ENCODE results near the gene PI4K2A.
A peak's percentile ranks its signal among the peaks of the same experiment; 100 is the strongest.

PI4K2A gene

GRCh38 chr10:97707134-97707861 is 66.8 kb downstream of the PI4K2A start:
- no peak for DNase-seq

- no peak for DNase-seq
Measured at GRCh38 chr10:97708167-97708566, 67.7 kb downstream of the PI4K2A start.

- DNase-seq: peak; percentile 30 to 37
Measured at GRCh38 chr10:97708976-97709946, 68.8 kb downstream of the PI4K2A start.

- no peak for DNase-seq
Measured at GRCh38 chr10:97711640-97712572, 71.4 kb downstream of the PI4K2A start.

GRCh38 chr10:97713339-97713825 is 72.9 kb downstream of the PI4K2A start, which contains the start of gene MARVELD1:
Gene MARVELD1, plus strand, starts transcription at chr10:97713730. Its CDS starts 147 bp downstream, at chr10:97713877.
- DNase-seq: no peak

- DNase-seq: peak; percentile 58 to 59
Measured at GRCh38 chr10:97713826-97714400, 73.4 kb downstream of the PI4K2A start.

GRCh38 chr10:97714401-97715258 is 74.2 kb downstream of the PI4K2A start:
- DNase-seq: peak in 1 of 2 donors; percentile 20

- DNase-seq: no peak
Measured at GRCh38 chr10:97715259-97715874, 74.9 kb downstream of the PI4K2A start.

- DNase-seq: no peak
Measured at GRCh38 chr10:97717627-97718026, 77.2 kb downstream of the PI4K2A start.

GRCh38 chr10:97718178-97718577 is 77.7 kb downstream of the PI4K2A start:
- DNase-seq: no peak

GRCh38 chr10:97718659-97719142 is 78.2 kb downstream of the PI4K2A start:
- DNase-seq: no peak

- no peak for DNase-seq
Measured at GRCh38 chr10:97719602-97720001, 79.1 kb downstream of the PI4K2A start.

- DNase-seq: no peak
Measured at GRCh38 chr10:97721871-97722780, 81.7 kb downstream of the PI4K2A start.

- DNase-seq: no peak
Measured at GRCh38 chr10:97723001-97723400, 82.5 kb downstream of the PI4K2A start.

GRCh38 chr10:97724341-97724941 is 84.0 kb downstream of the PI4K2A start:
- peak in 1 of 2 donors; percentile 20 for DNase-seq

Data from CD4-positive, alpha-beta T cell treated with Interleukin-4 for 1 hour (primary cell).